ENCODE measurements around the gene COMT. TPM values are rescaled to one million over a fixed set of nuclear protein-coding genes. Genes with fewer than 3 reads are reported as not detected.

Gene COMT
- total and polyA plus RNA-seq, 9 of the 15 experiments (the other 6 are each of a cell fraction or from before 2014, with no cell fraction given) = 12.5 to 351 (median 155) TPM

- TF ChIP-seq PRDM10 (IDR thresholded peaks at IDR 0.05; ENCODE audit: partially characterized antibody) (no peak), SMARCA5 (IDR thresholded peaks at IDR 0.05) (no peak), GTF2E2 (tag; IDR thresholded peaks at IDR 0.05) (no peak), MEF2A (IDR thresholded peaks at IDR 0.05; ENCODE audit: control insufficient read depth, low read depth, low read length) (no peak), ATF7 (IDR thresholded peaks at IDR 0.05) (no peak), ZBTB49 (CRISPR knock-in tag; IDR thresholded peaks at IDR 0.05; ENCODE audit: borderline replicate concordance) (no peak), NBN (IDR thresholded peaks at IDR 0.05; ENCODE audit: low read depth) (no peak), XRCC5 (IDR thresholded peaks at IDR 0.05; ENCODE audit: low read depth, low read length) (no peak), KDM4B (IDR thresholded peaks at IDR 0.05; ENCODE audit: borderline replicate concordance in 2 of 2, low read depth in 1 of 2) (no peak), ZNF395 (CRISPR knock-in tag; IDR thresholded peaks at IDR 0.05) (no peak), MAZ (CRISPR knock-in tag; conservative IDR thresholded peaks at IDR 0.05 in 1 of 2, IDR thresholded peaks at IDR 0.05 in 1 of 2) (peak in 1 of 2 experiments; percentile 98; a peak in 2 of 4 replicates), SRSF7 (optimal IDR thresholded peaks at IDR 0.05; ENCODE audit: low read depth, low read length) (no peak), ZNF23 (CRISPR knock-in tag; IDR thresholded peaks at IDR 0.05) (no peak), ZNF699 (CRISPR knock-in tag; IDR thresholded peaks at IDR 0.05; ENCODE audit: insufficient replicate concordance) (no peak), RHOXF2B (CRISPR knock-in tag; conservative IDR thresholded peaks at IDR 0.05) (no peak), SMAD3 (CRISPR knock-in tag; conservative IDR thresholded peaks at IDR 0.05) (peak; percentile 53; the same call in 1 of the 2 replicates), NCOA2 (IDR thresholded peaks at IDR 0.05; ENCODE audit: partially characterized antibody in 2 of 2) (no peak), SAFB2 (IDR thresholded peaks at IDR 0.05; ENCODE audit: borderline replicate concordance, low read depth, low read length, severe bottlenecking) (no peak), TCF15 (CRISPR knock-in tag; IDR thresholded peaks at IDR 0.05) (no peak)
Observed at GRCh38 chr22:20016734-20017621, 75.4 kb downstream of the COMT start, which contains the start of gene ARVCF (continued).
